Activated CD8-positive, alpha-beta memory T cell treated with anti-CD3 and anti-CD28 coated beads for 1 hour (primary cell): ENCODE data around the gene ITCH.
A peak's percentile ranks its signal among the peaks of the same experiment; 100 is the strongest.
"Not testable (repeated sequence)": the region's sequence is repeated elsewhere in the genome, so short reads cannot be mapped to it uniquely, and the experiment has no call there.

Experiments used
- DNase-seq, 2 donors: peaks; one replicate each; pipeline ENCODE4 v3.0.0-alpha.2; 2020; ENCODE audit warnings: low read depth in 1 of 2; ENCODE audit errors: extremely low read depth in 1 of 2

ITCH gene

DNA sequence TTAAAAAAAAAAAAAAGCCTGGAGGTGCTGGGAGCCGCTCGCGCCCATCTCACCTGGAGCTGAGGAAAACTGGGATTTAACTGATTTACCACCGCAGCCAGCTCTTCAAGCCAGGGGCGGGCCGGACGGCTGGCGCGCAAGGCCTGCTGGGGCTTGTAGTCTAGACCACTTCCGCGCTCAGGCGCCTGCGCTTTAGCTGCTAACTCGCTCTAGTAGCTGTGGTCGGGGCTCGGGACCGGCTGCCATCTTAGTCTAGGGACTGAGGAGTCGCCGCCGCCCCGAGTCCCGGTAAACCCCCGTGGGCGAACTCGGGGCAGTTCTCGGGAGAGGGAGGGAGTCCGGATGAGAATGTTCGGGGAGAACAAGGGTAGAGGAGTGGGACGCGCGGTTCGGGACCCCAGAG, at the start of gene ITCH:
TSS of gene ITCH (plus strand) at position 212 of the 403 bp plus-strand sequence. CDS start 30,539 bp downstream, outside the sequence.
- peak; percentile 74 to 90 for DNase-seq

DNA sequence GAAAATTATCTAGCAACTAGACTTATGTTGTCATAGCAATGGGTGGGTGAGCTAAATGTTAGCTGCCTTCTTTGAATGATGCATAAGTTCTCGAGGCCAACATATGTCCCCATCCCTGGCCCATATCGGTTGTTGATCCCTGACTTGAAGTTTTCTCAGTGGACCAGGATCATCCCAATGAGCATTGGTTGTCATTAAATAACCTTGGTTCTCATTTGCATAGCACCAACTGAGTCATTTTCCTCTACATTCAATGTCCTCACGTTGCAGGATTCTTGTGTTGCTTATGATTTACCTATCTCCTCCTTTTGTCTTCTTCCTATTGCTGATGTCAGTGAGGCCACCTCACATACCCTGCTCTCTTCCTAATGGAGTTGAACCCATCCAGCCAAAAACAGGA, 47.8 kb upstream of the ITCH start:
- DNase-seq: no peak

DNA sequence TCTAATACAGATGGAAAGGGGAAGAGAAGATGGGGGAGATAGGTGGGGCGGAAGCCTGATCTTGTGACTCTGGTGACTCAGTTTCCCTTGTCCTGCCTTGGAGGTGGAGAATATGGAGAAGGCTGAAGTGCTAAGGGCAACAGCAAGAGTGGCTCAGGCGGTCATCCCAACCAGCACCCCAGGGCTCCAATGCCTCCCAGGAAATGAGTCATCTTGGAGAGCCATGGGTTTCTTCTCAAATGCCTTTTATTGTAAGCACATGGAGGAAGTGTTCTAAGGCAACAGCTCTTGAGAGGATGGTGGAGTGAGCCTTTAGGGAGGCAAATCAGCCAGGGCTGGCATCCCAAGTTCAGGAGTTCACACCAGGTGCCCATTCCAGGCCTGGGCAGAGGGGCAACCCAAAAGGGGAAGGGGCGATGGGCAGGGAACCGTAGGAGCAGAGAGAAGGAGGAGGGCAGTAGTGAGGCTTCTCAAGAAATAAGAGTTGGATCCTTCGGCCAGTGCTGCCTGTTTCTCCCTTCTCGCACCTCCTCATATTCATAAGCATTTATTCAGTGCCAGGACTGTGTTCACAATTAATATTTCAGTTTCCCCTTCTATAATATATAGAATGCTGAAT, 46.8 kb upstream of the ITCH start:
- DNase-seq: no peak

DNA sequence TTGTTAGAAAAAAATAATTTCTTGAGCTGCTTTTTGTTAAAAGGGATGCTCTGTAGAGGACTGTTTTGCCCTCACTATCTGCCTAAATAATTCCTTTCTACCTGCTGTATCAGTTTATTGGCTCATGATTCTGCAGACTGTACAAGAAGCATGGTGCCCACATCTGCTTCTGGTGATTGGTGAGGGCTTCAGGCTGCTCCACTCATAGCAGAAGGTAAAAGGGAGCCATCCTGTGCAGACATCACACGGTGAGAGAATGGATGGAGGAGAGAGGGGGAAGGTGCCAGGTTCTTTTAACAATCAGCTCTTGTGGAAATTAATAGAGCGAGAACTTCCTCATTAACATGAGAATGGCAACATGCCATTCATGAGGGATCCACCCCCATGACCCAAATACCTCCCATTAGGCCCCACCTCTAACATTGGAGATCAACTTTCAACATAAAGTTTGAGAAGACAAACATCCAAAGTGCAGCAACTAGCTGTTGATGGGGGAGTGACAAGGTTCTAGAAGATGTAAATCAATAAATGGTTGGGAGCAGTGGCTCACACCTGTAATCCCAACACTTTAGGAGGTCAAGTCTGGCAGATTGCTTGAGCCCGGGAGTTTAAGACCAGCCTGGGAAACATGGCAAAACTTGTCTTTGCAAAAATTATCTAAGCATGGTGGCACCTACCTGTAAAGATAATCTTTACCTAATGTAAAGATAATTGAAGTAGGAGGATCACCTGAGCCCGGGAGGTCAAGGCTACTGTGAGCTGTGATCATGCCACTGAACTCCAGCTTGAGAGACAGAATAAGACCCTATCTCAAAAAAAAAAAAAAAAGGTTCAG, 44.2 kb upstream of the ITCH start:
- DNase-seq: no peak

DNA sequence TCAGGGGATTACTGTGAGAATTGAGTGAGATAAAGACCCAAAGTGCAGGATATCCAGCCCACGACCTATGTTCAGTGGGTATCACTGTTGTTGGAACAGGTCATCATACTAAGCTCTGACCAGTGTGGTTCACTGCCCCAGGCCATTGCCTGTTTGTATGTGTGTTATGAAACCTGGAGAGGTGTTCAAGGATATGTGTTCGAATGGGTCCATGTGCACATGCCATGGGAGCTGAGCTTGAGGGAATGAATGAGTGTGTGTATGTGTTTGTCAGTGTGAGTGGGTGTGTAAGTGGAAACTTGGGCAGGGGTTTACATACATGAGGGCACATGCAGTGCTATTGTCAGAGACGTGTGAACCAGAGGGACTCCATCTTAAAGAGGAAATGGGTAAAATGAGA, 42.2 kb upstream of the ITCH start:
- no peak for DNase-seq

DNA sequence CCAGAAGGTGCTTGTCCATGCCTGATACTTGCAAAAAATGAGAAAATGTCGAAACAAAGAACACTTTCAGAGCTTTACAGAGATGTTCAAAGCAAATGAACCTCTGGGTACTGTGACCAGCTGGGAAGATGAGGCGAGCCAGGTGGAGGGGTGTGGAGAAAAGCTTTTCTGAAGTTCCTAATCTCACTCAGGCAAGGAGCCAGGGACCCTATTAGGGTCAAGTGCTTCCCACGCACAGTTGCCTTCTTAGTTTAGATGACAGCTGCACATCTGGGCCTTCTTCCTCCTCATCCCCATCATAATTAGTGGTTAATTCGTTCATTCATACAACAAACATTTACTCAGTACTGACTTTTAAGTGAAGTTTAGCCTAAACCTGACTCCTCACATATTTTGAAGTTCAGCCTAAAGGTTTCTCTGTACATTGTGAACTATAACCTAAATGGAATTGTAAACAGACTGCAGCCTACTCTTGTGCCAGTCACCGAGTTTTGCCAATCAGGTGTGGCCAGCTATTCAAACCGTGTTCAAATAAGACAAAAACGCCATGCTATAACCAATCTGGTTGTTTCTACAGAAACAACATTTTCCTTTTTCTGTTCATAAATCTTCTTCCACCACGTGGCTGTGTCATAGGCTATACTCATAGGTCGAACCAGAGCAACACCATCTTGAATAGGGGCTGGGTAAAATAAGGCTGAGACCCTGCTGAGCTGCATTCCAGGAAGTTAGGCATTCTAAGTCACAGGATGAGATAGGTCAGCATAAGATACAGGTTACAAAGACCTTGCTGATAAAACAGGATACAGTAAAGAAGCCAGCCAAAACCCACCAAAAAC, 40.6 kb upstream of the ITCH start:
- DNase-seq: no peak

DNA sequence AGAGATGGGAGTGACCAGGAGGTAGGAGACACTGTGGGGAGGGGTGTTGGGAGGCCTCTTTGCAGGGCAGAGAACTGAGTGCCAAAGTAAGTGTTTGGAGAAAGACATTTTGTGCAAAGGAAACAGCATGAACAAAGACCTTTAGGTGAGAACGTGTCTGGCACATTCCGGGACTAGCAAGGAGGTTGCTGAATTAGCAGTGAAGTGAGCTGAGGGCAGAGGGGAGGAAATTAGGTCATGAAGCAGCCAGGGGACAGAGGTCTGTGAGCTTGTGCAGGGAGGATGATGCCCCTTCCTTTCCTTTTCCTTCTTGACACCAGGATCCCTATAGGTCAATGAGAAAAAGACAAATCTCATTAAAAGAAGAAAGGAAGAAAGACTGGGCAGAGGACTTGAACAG, 38.5 kb upstream of the ITCH start:
- no peak for DNase-seq

DNA sequence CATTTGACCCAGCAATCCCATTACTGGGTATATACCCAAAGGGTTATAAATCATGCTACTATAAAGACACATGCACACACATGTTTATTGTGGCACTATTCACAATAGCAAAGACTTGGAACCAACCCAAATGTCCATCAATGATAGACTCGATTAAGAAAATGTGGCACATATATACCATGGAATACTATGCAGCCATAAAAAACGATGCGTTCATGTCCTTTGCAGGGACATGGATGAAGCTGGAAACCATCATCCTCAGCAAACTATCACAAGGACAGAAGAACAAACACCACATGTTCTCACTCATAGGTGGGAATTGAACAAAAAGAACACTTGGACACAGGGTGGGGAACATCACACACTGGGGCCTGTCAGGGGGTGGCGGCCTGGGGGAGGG, 34.9 kb upstream of the ITCH start:
- DNase-seq: not testable (repeated sequence)

DNA sequence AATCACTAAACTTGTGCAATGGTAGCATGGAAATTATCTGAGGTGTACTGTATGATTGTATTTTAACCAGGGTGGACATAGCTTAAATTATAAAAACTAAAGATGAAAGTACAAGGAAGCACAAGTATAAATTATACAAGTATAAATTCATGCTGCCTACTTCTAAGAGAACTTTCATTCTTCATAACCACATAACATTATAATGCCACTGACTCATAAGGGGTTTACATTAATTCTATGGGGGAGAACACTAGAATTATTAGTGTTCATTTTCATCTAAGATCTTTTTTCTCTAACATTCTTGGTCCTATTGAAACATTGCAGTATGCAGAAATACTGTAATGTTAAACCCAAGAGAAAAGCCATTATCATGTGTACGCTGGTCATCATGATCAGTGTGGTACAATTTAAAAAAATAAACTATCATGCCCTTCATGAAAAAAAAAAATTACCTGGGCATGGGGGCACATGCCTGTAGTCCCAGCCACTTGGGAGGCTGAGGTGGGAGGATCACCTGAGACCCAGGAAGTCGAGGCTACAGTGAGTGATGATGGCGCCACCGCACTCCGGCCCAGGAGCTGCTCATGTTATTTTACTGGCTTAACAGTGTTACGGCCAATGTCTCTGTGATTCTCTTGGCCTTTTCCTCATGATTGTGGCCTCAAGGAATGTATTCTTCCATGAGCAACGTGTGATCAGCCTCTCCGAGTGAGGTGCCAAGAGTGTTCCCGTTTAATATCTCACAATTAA, 34.0 kb upstream of the ITCH start:
- DNase-seq: no peak

DNA sequence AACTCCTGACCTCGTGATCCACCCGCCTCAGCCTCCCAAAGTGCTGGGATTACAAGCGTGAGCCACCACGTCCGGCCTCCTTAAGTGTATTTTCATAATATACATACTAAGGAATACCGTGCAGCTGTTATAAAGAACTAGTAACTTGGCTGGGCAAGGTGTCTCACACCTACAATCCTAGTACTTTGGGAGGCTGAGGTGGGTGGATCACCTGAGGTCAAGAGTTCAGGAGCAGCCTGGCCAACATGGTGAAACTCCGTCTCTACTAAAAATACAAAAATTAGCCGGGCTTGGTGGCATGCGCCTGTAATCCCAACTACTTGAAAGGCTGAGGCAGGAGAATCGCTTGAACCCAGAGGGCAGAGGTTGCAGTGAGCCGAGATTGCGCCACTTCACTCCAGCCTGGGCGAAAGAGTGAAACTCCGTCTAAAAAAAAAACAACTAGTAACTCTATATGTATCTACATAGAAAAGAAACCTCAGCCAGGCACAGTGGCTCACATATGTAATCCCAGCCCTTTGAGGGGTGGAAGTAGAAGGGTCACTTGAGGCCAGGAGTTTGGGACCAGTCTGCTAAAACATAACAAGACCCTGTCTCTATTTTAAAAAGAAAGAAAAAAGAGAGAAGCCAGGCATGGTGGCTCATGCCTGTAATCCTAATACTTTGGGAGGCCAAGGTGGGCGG, 32.1 kb upstream of the ITCH start:
- DNase-seq: not testable (repeated sequence)

DNA sequence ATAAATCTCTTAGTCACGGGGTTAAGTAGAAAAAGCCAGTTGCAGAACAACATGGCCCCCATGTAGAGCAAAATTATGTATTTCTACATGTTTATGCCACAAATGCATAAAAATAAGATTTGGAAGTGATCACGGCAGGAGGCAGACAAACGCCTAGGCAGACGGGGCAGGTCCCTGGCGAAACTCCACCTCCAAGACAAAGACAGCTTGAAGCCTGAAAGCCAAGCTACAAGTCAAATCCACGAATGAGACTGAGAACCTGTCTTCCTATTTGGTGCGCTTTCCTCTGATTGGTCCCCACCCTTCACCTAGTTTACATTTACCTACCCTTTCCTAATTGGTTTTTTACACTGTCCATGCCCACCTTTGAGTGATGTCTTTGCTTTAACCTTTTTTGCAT, 31.2 kb upstream of the ITCH start:
- DNase-seq: no peak

DNA sequence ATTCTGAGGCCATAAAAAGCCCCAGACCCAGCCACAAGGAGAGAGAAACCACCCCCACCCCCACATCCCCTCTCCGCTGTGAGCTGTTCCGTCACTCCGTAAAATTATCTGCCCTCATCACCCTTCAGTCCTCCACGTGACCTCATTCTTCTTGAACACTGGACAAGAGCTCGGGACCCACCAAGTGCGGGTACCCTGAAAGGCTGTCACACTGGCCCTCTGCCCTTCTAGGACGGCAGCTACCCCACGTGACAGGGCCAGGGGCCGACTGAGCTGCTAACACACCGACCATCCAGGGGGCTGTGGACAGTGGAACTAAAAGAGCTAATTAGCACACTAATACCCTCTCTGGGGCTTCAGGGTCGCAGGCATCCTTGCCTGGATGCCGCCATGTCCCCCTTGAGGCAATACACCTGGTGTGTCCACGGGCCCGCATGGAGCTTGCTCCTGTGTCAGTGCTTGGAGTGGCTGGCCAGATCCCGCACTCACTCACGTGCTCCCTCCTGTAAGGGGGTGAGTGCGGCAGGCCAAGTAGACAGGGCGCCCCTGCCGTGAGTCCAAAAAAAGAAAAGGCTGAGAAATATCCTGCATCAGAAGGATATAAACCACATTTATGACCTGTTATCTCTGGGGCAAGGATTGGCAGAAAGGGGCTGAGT, 30.7 kb upstream of the ITCH start:
- no peak for DNase-seq

DNA sequence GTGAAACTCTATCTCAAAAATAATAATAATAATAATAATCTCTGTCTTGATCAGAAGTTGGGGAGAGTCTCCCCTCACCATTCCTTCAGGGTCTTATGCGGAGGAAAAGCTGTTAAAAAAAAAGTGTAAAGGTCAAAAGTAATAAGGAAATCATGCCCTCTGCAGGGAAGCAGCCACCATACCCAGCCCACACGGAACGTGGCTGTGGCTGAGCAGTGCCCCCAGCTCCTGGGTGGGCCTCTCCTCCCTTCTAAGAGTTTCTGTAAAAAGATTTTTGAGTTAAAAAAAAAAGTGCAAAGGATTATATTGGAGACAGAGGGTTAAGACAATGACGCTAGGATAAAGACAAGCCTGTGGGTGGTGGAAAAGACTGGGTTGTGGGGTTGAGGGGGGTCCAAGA, 29.3 kb upstream of the ITCH start:
- DNase-seq: no peak

DNA sequence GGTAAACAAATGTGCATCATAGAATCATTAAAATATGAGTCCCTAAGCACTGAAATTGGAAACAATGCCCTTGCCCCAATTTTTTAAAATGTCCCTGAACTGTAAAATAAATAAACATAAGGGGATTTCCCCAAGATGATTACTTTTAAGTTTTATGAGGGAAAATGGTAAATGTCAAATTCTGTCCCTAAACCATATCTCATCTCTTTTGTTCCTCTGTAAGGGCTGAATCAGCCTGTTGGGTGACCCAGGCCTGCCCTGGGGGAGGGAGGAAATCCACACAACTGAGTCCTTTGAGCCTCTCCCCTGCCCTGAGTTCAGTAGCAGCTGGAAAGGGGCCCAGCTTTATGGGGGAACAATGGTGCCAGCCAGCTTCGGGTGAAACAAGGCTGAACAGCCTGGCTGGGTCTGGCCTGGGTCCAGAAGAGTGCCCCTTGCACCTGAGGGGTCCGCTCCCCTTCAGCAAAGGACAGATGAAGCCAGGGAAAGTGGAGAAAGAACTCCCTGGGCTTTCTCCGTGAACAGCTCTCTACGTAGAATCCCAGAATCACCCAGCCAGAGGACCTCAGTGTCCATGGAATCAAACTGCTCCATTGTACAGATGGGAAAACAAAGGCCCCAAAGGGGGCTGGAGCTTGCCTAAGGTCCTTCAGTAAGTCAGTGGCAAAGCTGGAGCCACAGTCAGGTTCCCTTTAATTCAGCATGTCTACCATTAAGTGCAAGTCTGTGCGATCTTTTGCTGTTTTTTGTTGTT, 28.2 kb upstream of the ITCH start:
- no peak for DNase-seq

DNA sequence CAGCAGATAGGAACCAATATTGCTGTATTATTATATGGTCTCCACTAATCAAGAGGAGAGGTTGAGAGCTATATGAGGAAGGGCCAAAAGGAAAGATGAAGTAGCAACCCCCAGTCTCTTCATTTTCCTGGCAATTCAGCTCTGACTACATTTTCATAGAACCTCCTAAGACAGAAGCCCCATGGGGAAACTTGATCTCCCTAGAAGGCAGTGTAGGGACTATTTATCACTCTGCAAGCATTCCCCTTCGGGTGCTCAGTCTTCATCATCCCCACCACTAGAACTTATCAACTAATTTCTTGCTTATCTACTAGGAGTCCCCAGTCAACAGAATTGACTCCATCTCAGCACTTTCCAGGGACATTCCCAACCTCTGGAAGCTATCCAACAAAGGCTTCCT, 25.5 kb upstream of the ITCH start:
- no peak for DNase-seq

DNA sequence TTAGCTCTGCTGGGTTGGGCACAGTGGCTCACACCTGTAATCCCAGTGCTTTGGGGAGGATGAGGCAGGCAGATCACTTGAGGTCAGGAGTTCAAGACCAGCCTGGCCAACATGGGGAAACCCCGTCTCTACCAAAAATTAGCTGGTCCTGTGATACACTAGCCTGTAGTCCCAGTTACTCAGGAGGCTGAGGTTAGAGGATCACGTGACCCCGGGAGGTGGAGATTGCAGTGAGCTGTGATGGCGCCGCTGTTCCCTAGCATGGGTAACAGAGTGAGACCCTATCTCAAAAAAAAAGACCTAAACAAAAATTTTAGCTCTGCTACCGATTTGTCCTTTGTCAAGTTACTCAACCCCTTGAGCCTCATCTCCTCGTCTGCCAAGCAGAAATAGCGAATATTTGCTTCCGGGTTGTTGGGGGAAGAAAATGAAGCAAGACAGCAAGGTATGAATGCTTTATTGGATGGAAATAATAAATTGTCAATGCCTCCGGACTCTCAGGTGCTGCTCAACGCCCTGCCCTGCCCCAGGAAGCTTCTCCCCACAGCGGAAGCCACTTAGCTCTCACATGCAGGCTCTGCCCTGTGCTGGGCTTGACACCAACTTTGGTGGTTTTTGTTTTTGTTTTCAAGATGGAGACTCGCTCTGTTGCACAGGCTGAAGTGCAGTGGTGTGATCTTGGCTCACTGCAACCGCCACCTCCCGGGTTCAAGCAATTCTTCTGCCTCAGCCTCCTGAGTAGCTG, 24.9 kb upstream of the ITCH start:
- no peak for DNase-seq

DNA sequence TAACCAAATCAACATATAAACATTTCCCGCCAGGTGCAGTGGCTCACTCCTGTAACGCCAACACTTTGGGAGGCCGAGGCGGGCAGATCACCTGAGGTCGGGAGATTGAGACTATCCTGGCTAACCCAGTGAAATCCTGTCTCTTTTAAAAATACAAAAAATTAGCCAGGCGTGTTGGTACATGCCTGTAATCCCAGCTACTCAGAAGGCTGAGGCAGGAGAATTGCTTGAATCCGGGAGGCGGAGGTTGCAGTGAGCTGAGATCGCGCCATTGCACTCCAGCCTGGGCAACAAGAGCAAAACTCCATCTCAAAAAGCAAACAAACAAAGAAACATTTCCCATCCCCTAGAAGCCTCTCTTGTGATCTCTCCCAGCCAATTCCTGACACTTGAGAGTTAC, 22.3 kb upstream of the ITCH start:
- not testable (repeated sequence) for DNase-seq

DNA sequence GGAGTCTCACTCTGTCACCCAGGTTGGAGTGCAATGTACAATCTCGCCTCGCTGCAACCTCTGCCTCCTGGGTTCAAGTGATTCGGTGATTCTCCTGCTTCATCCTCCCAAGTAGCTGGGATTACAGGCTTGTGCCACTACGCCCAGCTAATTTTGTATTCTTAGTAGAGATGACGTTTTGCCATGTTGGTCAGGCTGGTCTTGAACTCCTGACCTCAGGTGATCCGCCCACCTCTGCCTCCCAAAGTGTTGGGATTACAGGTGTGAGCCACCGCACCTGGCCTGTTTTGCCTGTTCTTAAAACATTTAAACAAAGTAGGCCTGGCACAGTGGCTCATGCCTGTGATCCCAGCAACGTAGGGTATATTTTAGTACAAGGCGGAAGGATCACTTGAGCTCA, 21.9 kb upstream of the ITCH start:
- not testable (repeated sequence) for DNase-seq
